Posterior vena cava (tissue), 2 donors: ENCODE measurements around the gene DTD2. TPM values are rescaled to one million over a fixed set of nuclear protein-coding genes. Genes with fewer than 3 reads are reported as not detected.
A peak's percentile ranks its signal among the peaks of the same experiment; 100 is the strongest.
"Not testable (repeated sequence)": the region's sequence is repeated elsewhere in the genome, so short reads cannot be mapped to it uniquely, and the experiment has no call there.

Source experiments
- DNase-seq: peaks from one replicate; pipeline ENCODE4 v3.0.0-alpha.2; 2020; ENCODE audit warnings: low spot score
- intact Hi-C, 2 donors: fragments of 100-400 bp; cut with DNase I; formaldehyde crosslinking; loops; one replicate each; pipeline versions ENCODE4 v1.14.1 to v1.14.2; 2022 to 2023
- total RNA-seq, 2 donors: library from RNA; stranded (reverse); fragmentation: NEBNext Ultra II Directional; extraction: Animal tissue kit (Norgen Biotek cat#: 25700); gene quantifications; one replicate each; pipeline ENCODE4 v1.2.1, GENCODE V29; 2021
- donor health status: DM: yes; HTN: yes; CAD: no.
- donor health status: DM: yes; HTN: yes; CAD: no.

DTD2 gene
- total RNA-seq, 2 donors from 2014 or later, result 16.5 to 16.8 TPM

GRCh38 chr14:31449136-31449535 is 8.2 kb downstream of the DTD2 start:
- DNase-seq, result no peak
- intact Hi-C loops, result loop anchor here in 1 of 2 donors (10.0 kb wide), 1 partner anchor 64 kb away; no protein-coding TSS in a partner anchor

- DNase-seq, result no peak
- intact Hi-C loops, result loop anchor here in 1 of 2 donors (10.0 kb wide), 1 partner anchor 61 kb away; no protein-coding TSS in a partner anchor
Measured at GRCh38 chr14:31445703-31446102, 11.6 kb downstream of the DTD2 start.

- DNase-seq, result no peak
- intact Hi-C loops, result loop anchor here in 1 of 2 donors (10.0 kb wide), 1 partner anchor 57 kb away; no protein-coding TSS in a partner anchor
Measured at GRCh38 chr14:31442284-31442683, 15.0 kb downstream of the DTD2 start.

- intact Hi-C loops, result loop anchor here in 1 of 2 donors (10.0 kb wide), 1 partner anchor 57 kb away; no protein-coding TSS in a partner anchor
- no peak for DNase-seq
Measured at GRCh38 chr14:31441273-31442111, 15.8 kb downstream of the DTD2 start.

DNA sequence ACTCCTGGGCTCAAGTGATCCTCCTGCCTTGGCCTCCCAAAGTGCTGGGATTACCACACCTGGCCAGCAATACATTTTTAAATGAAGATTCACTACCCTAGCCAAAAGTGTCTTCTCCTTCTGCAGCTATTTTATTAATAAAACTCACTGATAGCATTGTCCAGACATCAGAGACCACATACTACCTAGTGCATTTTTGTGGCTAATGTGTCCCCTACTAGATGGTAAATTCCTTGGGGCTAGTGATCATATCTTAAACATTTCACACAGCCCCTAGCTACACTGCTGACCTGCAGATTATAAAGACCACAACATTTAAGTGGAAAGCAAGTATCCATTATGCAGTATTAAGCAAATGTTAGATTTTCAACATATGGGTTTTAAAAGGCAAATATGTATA is 17.0 kb downstream of the DTD2 start:
- intact Hi-C loops, result loop anchor here in 1 of 2 donors (10.0 kb wide), 1 partner anchor 55 kb away; no protein-coding TSS in a partner anchor
- no peak for DNase-seq

- intact Hi-C loops, result no loop called here
- DNase-seq, result no peak
Measured at GRCh38 chr14:31439561-31439960, 17.7 kb downstream of the DTD2 start.

DNA sequence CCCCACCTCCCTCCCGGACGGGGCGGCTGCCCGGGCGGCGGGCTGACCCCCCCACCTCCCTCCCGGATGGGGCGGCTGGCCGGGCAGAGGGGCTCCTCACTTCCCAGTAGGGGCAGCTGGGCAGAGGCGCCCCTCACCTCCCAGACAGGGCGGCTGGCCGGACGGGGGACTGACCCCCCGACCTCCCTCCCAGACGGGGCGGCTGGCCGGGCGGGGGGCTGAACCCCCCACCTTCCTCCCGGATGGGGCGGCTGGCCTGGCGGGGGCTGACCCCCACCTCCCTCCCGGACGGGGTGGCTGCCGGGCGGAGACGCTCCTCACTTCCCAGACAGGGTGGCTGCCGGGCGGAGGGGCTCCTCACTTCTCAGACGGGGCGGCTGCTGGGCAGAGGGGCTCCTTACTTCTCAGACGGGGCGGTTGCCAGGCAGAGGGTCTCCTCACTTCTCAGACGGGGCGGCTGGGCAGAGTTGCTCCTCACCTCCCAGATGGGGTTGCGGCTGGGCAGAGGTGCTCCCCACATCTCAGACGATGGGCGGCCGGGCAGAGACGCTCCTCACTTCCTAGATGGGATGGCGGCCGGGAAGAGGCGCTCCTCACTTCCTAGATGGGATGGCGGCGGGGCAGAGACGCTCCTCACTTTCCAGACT is 20.1 kb downstream of the DTD2 start:
- DNase-seq, intact Hi-C loops: not testable (repeated sequence)

DNA sequence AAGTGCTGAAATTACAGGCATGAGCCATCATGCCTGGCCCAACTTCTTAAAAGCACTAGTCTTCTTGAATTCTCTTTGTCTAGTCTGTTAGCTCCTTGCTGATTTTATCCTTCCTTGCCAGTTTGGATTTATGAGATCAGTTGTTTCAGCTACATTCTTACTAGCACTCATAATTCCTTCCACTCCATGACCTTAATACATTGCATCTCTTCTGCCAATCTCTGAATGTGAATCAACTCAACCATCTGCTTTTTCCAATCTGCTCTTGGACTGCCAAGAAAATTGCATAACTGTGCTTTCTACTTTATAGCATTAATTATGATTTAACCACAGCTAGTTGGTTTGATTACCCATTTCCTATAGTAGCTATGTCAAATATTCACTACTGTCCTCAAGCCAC is 22.0 kb downstream of the DTD2 start:
- no peak for DNase-seq
- intact Hi-C loops, result no loop called here

GRCh38 chr14:31430634-31431264 is 26.6 kb downstream of the DTD2 start:
- no peak for DNase-seq
- intact Hi-C loops, result no loop called here

- no peak for DNase-seq
- intact Hi-C loops, result no loop called here
Measured at GRCh38 chr14:31429791-31430190, 27.5 kb downstream of the DTD2 start.

DNA sequence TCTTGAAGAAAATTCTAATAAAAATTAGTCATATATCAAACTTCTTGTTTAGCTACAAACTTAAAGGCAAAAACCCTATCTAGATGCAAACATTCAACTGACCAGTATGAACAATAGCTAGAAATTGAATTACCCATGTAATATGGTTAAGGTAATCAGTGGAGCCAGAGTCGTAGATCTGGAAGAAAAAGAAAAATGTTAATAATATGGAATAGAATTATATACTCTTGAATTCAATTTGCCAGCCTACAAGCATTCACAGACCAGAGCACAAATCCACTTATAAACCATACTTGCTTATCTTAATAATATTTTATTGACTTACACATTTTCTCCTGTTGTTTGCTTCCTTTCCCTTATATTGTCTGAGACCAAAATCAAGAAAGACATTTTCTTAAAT is 29.3 kb downstream of the DTD2 start:
- intact Hi-C loops, result no loop called here
- no peak for DNase-seq

DNA sequence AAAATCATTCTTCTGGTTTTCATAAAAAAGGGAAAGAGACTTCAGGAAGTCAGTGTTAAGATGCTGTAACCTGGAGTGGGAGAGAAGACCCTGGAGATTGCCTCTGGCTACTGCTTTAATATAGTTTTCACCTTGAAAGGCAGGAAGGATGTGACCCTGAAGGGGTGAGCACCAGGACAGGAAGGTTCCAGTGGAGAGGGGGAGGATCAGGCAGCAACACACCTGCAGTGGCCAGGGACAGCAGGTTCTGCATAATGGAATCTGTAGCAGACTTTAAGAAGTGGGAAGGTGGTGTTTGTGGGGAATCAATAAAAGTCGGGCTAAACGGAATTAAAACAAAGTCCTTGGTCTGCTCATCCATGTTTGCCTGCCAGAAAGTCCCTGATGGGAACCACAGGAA is 30.6 kb downstream of the DTD2 start:
- DNase-seq, result no peak
- intact Hi-C loops, result no loop called here

- intact Hi-C loops, result no loop called here
- no peak for DNase-seq
Measured at GRCh38 chr14:31425905-31426304, 31.4 kb downstream of the DTD2 start.

DNA sequence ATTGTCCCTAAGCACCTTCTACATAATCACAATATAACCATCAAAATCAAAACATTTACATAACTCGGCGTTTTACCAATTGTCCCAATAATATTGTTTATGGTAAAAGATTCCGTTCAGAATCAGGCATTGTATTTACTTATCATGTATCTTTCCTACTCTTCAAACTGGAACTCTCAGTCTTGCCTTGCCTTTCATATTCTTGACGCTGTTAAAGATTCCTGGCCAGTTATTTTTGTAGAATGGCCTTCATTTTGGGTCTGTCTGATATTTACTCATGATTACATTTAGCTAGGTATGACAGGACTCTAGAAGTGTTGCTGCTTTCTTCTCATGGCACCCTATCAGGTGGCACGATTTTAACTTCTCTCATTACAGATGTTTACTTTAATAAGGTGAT is 36.1 kb downstream of the DTD2 start:
- no peak for DNase-seq
- intact Hi-C loops, result no loop called here

- DNase-seq, result peak; percentile 99
- intact Hi-C loops, result no loop called here
Measured at GRCh38 chr14:31420319-31421111, 36.8 kb downstream of the DTD2 start, which contains the start of gene HEATR5A. HEATR5A (minus strand) TSS chr14:31420550; CDS start chr14:31402975, 17,575 bp downstream.

- DNase-seq, result peak; percentile 90
- intact Hi-C loops, result no loop called here
Measured at GRCh38 chr14:31419967-31420318, 37.4 kb downstream of the DTD2 start.

DNA sequence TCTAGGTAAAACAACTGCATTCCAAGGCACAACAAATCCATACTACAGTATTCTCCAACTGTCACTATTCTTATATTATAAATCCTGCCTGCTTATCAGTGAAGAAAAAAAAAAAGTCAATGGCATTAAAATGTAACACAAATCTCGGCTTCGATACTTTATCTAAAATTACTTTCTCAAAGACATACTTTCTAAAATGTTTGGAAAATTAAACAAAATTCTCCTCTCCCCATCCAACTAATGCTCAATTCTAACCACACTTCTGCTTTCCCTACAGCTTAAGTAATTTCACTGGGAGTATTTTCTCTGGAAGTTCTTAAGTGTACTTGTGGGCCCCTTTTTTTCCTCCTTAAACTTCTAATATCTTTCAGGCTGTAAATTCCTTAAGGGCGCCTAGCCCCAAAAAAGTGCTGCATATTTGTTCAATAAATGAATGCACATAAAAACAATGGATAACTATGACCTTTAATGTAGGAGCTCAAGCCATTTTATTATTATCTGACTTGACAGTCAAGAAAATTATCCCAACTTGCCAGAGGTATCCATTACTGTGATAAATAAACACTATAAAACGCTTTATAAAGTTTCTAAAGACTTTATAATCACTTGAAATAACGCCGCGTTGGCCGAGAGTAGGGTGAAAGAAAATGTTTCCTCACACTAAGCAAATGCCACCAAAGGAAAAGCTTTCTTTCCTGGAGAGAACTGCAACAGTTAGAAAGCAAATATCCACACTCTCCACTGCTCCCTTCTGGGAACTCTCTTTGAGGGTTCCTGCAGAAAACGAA is 37.9 kb downstream of the DTD2 start:
- intact Hi-C loops, result no loop called here
- no peak for DNase-seq

- intact Hi-C loops, result no loop called here
- DNase-seq, result no peak
Measured at GRCh38 chr14:31418440-31418839, 38.9 kb downstream of the DTD2 start.
